ES-I3 (cell line): Measurements from ENCODE around the gene NINL.
"Not testable (repeated sequence)": the region's sequence is repeated elsewhere in the genome, so short reads cannot be mapped to it uniquely, and the experiment has no call there.

ENCODE experiments used
- H3K36me3 ChIP-seq: 2 replicates; pipeline ENCODE4 v1.6.1; 2013; ENCODE audit warnings: mild to moderate bottlenecking, low read length, control low read depth, moderate library complexity; ENCODE audit not compliant: insufficient read depth
- H3K4me1 ChIP-seq: 2 replicates; pipeline ENCODE4 v1.6.1; 2013; ENCODE audit warnings: mild to moderate bottlenecking, control low read depth, low read length; ENCODE audit not compliant: insufficient read depth
- H3K9ac ChIP-seq: 2 replicates; pipeline ENCODE4 v1.6.1; 2013; ENCODE audit warnings: low read depth, mild to moderate bottlenecking, low read length, moderate library complexity
- H3K9me3 ChIP-seq: 2 replicates; pipeline ENCODE4 v1.6.1; 2013; ENCODE audit warnings: mild to moderate bottlenecking, low read length, moderate library complexity; ENCODE audit not compliant: control insufficient read depth, insufficient read depth

Gene NINL

DNA sequence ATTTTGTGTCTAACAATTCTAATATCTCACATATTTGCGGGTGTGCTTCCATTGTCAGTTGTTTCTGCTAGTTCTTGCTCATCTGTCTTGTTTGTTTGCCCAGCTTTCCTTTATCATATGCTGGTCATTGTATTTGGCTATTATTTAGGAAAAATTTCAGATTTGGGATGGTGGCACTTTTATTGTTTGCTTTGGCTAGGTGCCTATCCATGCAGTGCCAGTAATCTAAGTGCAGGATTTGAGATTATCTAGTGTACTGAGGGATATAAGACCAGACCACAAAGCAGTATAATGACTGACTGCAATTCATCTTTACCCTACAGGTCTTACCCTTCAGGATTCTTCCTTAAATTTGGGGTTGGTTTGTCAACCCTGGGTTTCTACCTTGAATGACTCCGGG, 63.9 kb downstream of the NINL start:
- Histone ChIP-seq H3K9me3 (peaks cover 8% of the 10 kb centered on the region), H3K9ac (no peak overlapping the region), H3K36me3 (peaks cover 6% of the 10 kb centered on the region), H3K4me1 (no peaks in the 10 kb centered on the region)

DNA sequence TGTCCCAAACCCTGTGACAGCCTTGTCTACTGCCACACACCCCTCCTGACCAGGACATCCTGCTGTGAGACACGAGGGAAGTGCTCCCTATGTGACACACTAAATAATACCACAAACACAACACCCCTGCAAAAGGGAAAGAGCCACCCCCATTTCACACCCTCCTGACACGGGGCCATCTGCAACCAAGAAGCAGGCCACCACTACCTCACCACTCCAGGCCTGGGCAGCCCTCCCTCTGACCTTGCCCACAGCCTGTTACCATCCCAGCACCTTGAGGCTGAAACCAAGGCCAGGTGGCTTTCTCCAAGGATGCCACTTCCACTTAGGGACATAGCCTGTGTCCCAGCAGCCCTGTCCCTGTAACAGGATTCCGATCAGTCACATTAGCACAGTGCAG, 68.2 kb downstream of the NINL start:
- no peak overlapping the region for H3K9ac ChIP-seq
- H3K9me3 ChIP-seq, result peaks cover 23% of the 10 kb centered on the region
- no peaks in the 10 kb centered on the region for H3K4me1 ChIP-seq
- peaks cover 27% of the 10 kb centered on the region for H3K36me3 ChIP-seq

DNA sequence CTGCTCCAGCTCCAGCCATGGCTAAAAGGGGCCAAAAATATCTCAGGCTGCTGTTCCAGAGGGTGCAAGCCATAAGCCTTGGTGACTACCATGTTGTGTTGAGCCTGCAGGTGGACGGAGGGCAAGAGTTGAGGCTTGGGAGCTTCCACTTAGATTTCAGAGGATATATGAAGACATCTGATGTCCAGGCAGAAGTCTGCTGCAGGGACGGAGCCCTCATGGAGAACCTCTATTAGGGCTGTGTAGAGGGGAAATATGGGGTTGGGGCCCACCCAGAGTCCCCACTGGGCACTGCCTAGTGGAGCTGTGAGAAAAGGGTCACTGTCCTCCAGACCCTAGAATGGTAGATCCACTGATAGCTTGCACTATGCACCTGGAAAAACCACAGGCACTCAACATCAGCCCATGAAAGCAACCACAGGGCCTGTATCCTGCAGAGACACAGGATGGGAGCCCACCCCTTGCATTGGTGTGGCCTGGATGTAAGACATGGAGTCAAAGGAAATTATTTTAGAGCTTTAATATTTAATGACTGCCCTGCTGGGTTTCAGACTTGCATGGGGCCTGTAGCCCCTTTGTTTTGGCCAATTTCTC, 70.5 kb downstream of the NINL start:
- Histone ChIP-seq H3K4me1 (no peaks in the 10 kb centered on the region), H3K36me3 (peaks cover 27% of the 10 kb centered on the region), H3K9me3 (peaks cover 23% of the 10 kb centered on the region), H3K9ac (no peak overlapping the region)

DNA sequence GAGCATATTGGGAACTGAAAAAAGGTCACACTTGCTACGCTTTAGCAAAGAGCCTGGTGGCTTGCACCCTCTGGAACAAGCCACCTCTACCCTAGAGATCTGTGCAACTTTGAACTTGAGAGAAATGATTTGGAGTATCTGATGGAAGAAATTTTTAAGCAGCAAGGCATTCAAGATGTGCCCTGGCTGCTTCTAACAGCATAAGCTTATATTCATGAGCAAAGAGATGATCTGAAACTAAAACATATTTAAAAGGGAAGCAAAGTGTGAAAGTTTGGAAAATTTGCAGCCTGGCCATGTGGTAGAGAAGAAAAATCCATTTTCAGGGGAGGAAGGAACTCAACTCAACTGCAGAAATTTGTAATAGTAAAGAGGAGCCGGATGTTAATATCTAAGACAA, 71.1 kb downstream of the NINL start:
- Histone ChIP-seq H3K4me1 (no peaks in the 10 kb centered on the region), H3K9me3 (peaks cover 23% of the 10 kb centered on the region), H3K9ac (no peak overlapping the region), H3K36me3 (peaks cover 27% of the 10 kb centered on the region)

DNA sequence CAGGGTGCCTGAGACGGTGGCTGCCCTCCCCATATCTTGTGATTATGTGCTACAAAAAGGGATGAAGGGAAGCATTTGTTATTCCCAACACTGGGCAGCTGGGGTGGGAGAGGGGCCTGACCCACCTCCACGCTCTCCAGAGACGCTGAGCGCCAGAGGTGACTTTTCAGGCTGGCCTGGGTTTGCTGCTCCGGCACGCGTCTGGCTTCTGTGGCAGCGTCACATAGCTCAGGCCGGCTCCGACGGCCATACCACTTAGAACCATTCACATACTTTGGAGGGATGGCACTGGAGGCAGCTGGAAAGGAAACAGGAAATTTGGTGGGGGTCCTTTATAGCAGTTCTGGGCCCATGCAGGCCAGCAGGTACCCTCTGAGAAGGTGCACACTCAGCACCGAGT, 72.6 kb downstream of the NINL start:
- no peaks in the 10 kb centered on the region for H3K4me1 ChIP-seq
- H3K9ac ChIP-seq, result no peak overlapping the region
- peaks cover 27% of the 10 kb centered on the region for H3K36me3 ChIP-seq
- peaks cover 23% of the 10 kb centered on the region for H3K9me3 ChIP-seq

DNA sequence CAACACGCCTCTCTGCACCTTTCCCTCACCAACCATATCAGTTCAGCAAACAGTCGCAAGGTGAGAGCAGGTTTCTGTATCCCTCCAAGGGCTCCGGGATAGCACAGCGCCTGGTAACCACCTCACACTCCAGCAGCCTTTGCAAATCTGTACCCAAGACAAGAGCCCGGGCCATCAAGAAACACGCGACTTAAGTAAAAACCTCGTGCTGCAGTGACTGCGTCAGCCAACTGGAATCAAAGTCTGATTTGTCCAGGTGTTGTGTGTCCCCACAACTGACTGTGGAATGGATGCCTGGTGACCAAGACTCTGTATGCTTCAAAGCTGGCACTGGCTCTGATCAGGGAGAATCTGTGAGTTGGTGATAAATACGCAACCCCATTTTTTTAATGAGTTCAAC, 74.1 kb downstream of the NINL start:
- H3K36me3 ChIP-seq, result peaks cover 25% of the 10 kb centered on the region
- H3K4me1 ChIP-seq, result no peaks in the 10 kb centered on the region
- H3K9ac ChIP-seq, result no peak overlapping the region
- peaks cover 14% of the 10 kb centered on the region for H3K9me3 ChIP-seq

DNA sequence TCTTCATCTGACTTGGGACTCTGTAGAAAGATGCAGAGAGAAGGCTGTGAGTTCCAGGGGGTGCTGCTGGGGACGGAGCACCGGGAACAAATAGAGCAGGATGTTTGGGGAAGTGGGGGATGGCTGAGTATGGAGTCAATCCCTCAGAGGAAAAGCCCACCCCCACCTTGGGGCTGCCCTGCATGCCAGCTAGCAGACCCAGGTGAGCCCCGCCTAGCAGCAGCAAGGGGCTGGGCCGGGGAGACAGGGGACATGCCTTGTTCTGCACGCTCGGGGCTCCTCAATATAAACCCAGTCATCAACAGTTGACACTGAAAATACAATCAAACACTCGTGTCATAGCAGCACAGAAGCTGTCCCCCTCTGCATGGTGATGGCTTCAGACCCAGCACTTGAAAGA, 74.6 kb downstream of the NINL start:
- peaks cover 12% of the 10 kb centered on the region for H3K9me3 ChIP-seq
- peaks cover 21% of the 10 kb centered on the region for H3K36me3 ChIP-seq
- no peak overlapping the region for H3K9ac ChIP-seq
- no peaks in the 10 kb centered on the region for H3K4me1 ChIP-seq

DNA sequence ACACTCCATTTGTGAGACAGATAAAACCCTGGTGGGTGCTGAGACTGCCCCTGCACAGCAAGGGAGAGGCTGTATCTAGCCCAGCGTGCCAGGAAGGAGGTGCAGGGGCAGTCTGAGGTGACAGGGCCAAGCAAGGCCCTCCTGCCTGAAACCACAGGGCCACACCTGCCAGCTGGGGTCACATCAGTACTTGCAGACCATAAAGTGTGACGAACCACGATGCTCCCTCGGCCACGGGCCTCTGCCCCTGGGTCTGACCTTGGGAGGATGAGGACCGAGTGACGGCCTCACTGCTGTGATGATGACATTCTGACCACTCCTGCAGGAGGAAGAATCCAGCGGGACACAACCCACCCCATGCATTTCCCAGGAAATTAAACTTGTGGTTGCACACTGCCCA, 75.1 kb downstream of the NINL start:
- Histone ChIP-seq H3K9ac (no peak overlapping the region), H3K9me3 (peaks cover 9% of the 10 kb centered on the region), H3K36me3 (peaks cover 19% of the 10 kb centered on the region), H3K4me1 (no peaks in the 10 kb centered on the region)

DNA sequence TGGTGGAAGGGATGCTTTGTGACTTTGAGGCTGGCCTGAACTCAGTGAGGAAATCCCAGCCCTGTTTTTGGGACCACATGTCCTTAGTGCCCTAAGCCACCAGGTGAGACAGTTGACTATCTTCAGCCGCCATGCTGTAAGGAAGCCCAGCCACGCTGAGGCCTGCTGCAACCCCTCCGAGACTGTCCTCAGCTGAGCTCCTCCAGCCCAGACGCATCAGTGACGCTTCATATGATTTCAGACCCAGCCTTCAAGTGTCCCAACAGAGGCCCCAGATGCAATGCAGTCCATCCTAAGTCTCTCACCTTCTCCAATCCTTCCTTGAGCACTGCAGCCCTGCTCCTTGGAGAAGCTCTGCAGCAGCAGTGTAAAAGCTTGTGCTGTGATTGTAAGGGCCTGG, 76.2 kb downstream of the NINL start:
- Histone ChIP-seq H3K9me3 (no peaks in the 10 kb centered on the region), H3K36me3 (peaks cover 17% of the 10 kb centered on the region), H3K9ac (no peak overlapping the region), H3K4me1 (no peaks in the 10 kb centered on the region)

DNA sequence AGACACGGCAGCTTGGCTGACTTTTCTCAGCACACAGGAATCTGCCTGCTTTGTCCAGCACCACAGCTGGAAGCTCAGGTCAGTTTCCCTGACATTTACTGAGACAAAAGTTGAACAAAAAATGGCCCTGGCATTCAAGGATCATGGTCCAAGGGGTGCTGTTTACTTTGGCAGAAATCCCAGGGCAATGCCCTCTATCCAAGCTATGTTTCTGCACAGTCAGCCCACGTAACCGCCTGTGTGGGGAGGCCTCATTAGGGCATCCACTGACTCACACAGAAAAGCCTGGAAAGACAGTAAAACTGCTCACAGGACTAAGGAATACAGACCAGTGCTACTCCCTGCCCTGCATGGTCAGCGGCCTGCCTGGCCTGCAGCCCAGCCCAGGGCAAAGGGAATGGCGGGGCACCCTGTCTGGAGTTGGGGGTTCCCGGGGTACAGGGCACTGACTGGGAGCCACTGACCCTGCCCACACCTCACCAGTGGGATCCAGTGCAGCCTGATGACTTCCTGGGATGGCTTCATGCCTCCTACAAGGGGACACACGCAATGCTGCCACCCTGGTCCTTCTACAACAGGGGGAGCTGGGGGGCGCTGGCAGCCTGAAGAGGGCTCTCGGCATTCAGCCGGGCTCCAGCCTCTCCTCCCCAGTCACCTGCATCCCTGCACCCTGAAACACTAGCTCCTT, 77.1 kb downstream of the NINL start:
- Histone ChIP-seq H3K9me3 (no peaks in the 10 kb centered on the region), H3K36me3 (peaks cover 16% of the 10 kb centered on the region), H3K9ac (no peak overlapping the region), H3K4me1 (no peaks in the 10 kb centered on the region)

DNA sequence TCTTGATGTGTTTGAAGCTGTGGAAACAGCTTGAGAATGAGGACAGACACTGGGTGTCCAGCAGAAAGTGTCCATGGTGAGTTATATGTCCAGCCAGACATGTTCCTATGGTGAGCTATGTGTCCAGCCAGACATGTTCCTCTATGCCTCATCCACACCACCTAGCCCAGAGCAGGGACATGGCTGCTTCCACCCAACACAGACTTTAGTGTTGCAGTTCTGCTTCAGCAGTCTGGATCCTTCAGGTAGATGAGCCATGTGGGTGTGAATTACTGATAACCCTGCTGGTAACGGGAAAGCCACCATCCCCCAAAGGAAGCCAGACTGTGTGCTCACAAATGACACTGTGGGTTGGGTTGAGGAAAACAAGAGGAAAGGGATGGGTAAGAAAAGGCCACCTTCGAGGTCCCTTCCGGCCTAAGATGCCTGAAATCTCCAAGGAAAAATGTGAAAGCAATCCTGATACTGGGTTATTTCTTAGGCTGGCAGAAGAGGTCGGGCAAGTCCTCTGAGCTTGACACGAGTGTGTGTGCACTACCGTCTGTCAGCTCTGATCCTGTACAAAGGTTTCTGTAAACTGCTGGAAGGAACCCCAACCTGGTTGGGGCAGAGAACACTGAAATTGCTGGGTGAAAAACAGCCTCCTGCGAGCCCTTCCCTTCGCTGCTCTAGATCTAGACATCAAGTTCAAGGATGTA, 77.8 kb downstream of the NINL start:
- peaks cover 16% of the 10 kb centered on the region for H3K36me3 ChIP-seq
- H3K9ac ChIP-seq, result no peak overlapping the region
- H3K4me1 ChIP-seq, result no peaks in the 10 kb centered on the region
- H3K9me3 ChIP-seq, result no peaks in the 10 kb centered on the region

DNA sequence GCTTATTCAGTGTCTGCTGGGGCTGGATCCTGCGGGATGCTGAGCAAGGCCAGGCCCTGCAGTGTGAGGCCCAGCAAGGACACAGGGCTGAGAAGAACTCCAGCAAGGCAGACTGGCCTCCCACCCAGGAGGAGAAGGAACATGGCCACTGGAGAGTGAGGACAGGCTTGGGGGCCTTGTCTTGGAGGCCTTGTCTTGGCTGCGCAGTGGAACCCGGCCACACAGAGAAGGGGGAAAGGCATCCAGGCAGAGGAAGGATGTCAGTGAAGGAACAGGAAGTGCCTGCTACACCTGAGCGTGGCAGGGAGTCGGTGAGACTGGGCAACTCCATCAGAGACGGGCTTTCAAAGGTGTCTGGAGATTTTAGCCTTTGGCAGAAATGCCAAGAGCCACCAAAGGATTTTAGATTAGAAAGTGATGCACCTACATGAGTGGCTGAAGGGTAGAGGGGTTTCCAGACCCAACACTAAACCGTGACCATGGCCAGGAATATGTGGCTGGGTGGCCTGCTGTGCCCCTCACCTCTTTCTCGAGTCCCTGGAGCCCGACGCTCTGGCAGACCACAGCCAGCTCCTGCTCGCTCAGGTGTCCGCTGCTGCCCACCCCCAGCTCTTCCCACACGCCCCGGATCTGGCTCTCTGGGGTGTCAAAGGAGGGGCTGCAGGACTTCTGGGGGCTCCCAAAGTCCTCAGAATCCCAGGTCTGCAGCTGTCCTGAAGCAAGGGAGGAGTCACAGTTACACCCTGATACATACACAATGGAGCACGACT, 80.8 kb downstream of the NINL start:
- H3K36me3 ChIP-seq, result peaks cover 16% of the 10 kb centered on the region
- no peaks in the 10 kb centered on the region for H3K4me1 ChIP-seq
- no peaks in the 10 kb centered on the region for H3K9me3 ChIP-seq
- H3K9ac ChIP-seq, result no peak overlapping the region

DNA sequence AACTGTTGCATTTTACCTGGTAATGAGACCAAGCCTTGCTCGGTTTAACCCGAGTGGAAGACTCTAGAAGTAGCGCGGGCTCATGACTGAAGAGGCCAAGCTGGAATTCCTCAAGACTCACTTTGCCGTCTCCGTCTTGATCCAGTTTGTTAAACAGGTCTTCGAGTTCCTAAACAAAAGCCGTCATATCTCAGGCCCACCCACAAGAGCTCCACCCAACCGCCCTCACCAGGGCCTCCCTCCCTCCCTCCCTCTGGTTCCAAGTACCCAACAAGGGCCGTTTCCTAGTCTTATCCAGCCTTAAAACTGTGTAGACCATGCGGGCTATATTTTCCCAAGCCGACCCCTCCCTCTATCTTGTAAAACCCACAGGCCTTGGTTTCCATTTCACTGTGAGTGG, 81.4 kb downstream of the NINL start:
- Histone ChIP-seq H3K9me3 (no peaks in the 10 kb centered on the region), H3K36me3 (peaks cover 16% of the 10 kb centered on the region), H3K4me1 (no peaks in the 10 kb centered on the region), H3K9ac (no peak overlapping the region)

DNA sequence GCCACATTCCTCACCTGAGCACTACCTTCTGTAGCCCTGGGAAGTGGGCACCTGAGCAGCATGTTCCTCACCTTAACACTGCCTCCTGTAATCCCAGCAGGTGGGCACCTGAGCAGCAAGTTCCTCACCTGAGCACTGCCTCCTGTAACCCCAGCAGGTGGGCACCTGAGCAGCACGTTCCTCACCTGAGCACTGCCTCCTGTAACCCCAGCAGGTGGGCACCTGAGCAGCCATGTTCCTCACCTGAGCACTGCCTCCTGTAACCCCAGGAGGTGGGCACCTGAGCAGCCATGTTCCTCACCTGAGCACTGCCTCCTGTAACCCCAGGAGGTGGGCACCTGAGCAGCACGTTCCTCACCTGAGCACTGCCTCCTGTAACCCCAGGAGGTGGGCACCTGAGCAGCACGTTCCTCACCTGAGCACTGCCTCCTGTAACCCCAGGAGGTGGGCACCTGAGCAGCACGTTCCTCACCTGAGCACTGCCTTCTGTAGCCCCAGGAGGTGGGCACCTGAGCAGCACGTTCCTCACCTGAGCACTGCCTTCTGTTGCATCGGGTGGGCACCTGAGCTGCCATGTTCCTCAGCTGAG, 82.2 kb downstream of the NINL start:
- H3K4me1 ChIP-seq, result not testable (repeated sequence)

More for the DNA sequence above, 82.2 kb downstream of the NINL start:
- H3K9ac ChIP-seq, H3K9me3 ChIP-seq: not testable (repeated sequence)
- peaks cover 16% of the 10 kb centered on the region for H3K36me3 ChIP-seq
